SK-N-SH (cell line): ENCODE data around the gene EYA2. TPM values are rescaled to one million over a fixed set of nuclear protein-coding genes. Genes with fewer than 3 reads are reported as not detected.

Experiments
- CTCF ChIA-PET: fragments of 300-600, 350-600 bp; formaldehyde crosslinking; extraction: SDS; loops from one replicate; lab custom pipeline; 2021; lab: Yijun Ruan, JAX
- POLR2A ChIA-PET: fragments of 350-600 bp; sonication (Branson Sonifier 250); formaldehyde crosslinking; extraction: SDS; loops from one replicate; lab custom pipeline; 2020; ENCODE audit warnings: antibody characterized with exemption, inconsistent platforms; lab: Yijun Ruan, JAX
- DNase-seq: peaks from one replicate; pipeline ENCODE4 v3.0.0; 2012
- H2AFZ ChIP-seq: fragments of 200-600 bp; sonication (generic); 2 replicates; pipeline ENCODE4 v1.8.1; 2016; ENCODE audit warnings: antibody characterized with exemption, mild to moderate bottlenecking, low read depth
- H3F3A ChIP-seq: fragments of 200-600 bp; sonication (generic); replicated peaks from 2 replicates; pipeline ENCODE3; 2016; ENCODE audit warnings: antibody characterized with exemption, mild to moderate bottlenecking; ENCODE audit not compliant: insufficient read depth
- H3K27ac ChIP-seq, 2 experiments: fragments of 200-500 bp in 1 of 2; fragments of 200-600 bp in 1 of 2; sonication (Bioruptor generic) in 1 of 2; sonication (generic), shearing (Covaris generic) in 1 of 2; 2 replicates each; pipeline versions ENCODE4 v1.5.1 to v1.6.1; 2014 to 2016; ENCODE audit warnings: low read depth in 2 of 2, inconsistent platforms in 1 of 2, low read length in 1 of 2, mild to moderate bottlenecking in 1 of 2, mixed read lengths in 1 of 2
- H3K27me3 ChIP-seq: fragments of 200-600 bp; sonication (generic), shearing (Covaris generic); 2 replicates; pipeline ENCODE4 v1.6.1; 2016; ENCODE audit warnings: mixed run types; ENCODE audit not compliant: insufficient read depth
- H3K36me3 ChIP-seq, 2 experiments: fragments of 200-500 bp in 1 of 2; fragments of 200-600 bp in 1 of 2; sonication (Bioruptor generic) in 1 of 2; sonication (generic) in 1 of 2; replicated peaks in 1 of 2; 2 replicates each; pipeline versions ENCODE3 to v1.5.1; 2014 to 2016; ENCODE audit warnings: low read length in 1 of 2, mild to moderate bottlenecking in 1 of 2; ENCODE audit not compliant: insufficient read depth in 2 of 2, control insufficient read depth in 1 of 2
- H3K4me1 ChIP-seq, 2 experiments: fragments of 200-500 bp in 1 of 2; fragments of 200-600 bp in 1 of 2; sonication (Bioruptor generic) in 1 of 2; sonication (generic), shearing (Covaris generic) in 1 of 2; 2 replicates each; pipeline versions ENCODE4 v1.5.1 to v1.6.1; 2014 to 2016; ENCODE audit warnings: low read depth in 1 of 2, low read length in 1 of 2, mixed run types in 1 of 2; ENCODE audit not compliant: insufficient read depth in 2 of 2, control insufficient read depth in 1 of 2
- H3K4me2 ChIP-seq: fragments of 200-600 bp; sonication (generic), shearing (Covaris generic); 2 replicates; pipeline ENCODE4 v1.6.1; 2017; ENCODE audit warnings: mixed run types
- H3K4me3 ChIP-seq, 2 experiments: fragments of 200-500 bp in 1 of 2; fragments of 200-600 bp in 1 of 2; sonication (Bioruptor generic) in 1 of 2; sonication (generic), shearing (Covaris generic) in 1 of 2; 2 replicates each; pipeline versions ENCODE4 v1.5.1 to v1.8.1; 2014 to 2016; ENCODE audit warnings: low read depth in 2 of 2, inconsistent platforms in 1 of 2, low read length in 1 of 2, mild to moderate bottlenecking in 1 of 2, mixed read lengths in 1 of 2, moderate library complexity in 1 of 2
- H3K79me2 ChIP-seq: fragments of 200-600 bp; sonication (generic); 2 replicates; pipeline ENCODE4 v1.8.1; 2017; ENCODE audit warnings: mild to moderate bottlenecking; ENCODE audit not compliant: insufficient read depth
- H3K9ac ChIP-seq: fragments of 200-600 bp; sonication (generic); 2 replicates; pipeline ENCODE4 v1.6.1; 2017; ENCODE audit warnings: mixed run types
- H3K9me2 ChIP-seq: fragments of 200-600 bp; sonication (generic); 2 replicates; pipeline ENCODE4 v1.6.1; 2017; ENCODE audit warnings: mixed run types
- H3K9me3 ChIP-seq: fragments of 200-600 bp; sonication (generic); 2 replicates; pipeline ENCODE4 v1.6.1; 2017; ENCODE audit warnings: mixed run types, mild to moderate bottlenecking, moderate library complexity
- H4K20me1 ChIP-seq: fragments of 200-600 bp; sonication (generic); 2 replicates; pipeline ENCODE4 v1.6.1; 2017; ENCODE audit warnings: mild to moderate bottlenecking, mixed run types; ENCODE audit not compliant: insufficient read depth
- EP300 ChIP-seq, 2 experiments: IDR thresholded peaks; 2 replicates each; pipeline versions ENCODE4 v1.4.0 to v1.6.1; 2012; ENCODE audit warnings: borderline replicate concordance in 1 of 2, low read depth in 1 of 2, low read length in 1 of 2
- EZH2phosphoT487 ChIP-seq: fragments of 200-600 bp; sonication (generic); IDR thresholded peaks from 2 replicates; pipeline ENCODE4 v1.6.1; 2017; ENCODE audit warnings: low read depth, mixed run types, mild to moderate bottlenecking, antibody characterized with exemption, moderate library complexity, borderline replicate concordance
- FOSL2 ChIP-seq: IDR thresholded peaks from 2 replicates; pipeline ENCODE4 v1.4.0; 2012; ENCODE audit warnings: low read depth, mild to moderate bottlenecking, moderate library complexity, borderline replicate concordance
- FOXM1 ChIP-seq: IDR thresholded peaks from 2 replicates; pipeline ENCODE4 v1.4.0; 2012; ENCODE audit warnings: low read depth, mild to moderate bottlenecking
- GABPA ChIP-seq: IDR thresholded peaks from 2 replicates; pipeline ENCODE4 v1.4.0; 2012; ENCODE audit warnings: low read depth, mild to moderate bottlenecking
- JUND ChIP-seq: IDR thresholded peaks from 2 replicates; pipeline ENCODE4 v1.4.0; 2012
- NFIC ChIP-seq: IDR thresholded peaks from 2 replicates; pipeline ENCODE4 v1.4.0; 2012; ENCODE audit warnings: borderline replicate concordance
- NRF1 ChIP-seq: IDR thresholded peaks from 2 replicates; pipeline ENCODE4 v1.6.1; 2012; ENCODE audit warnings: low read depth, mild to moderate bottlenecking, low read length
- PBX3 ChIP-seq: IDR thresholded peaks from 2 replicates; pipeline ENCODE4; 2012
- POLR2AphosphoS5 ChIP-seq: IDR thresholded peaks from 2 replicates; pipeline ENCODE4 v1.6.1; 2012; ENCODE audit warnings: low read depth, low read length
- REST ChIP-seq: IDR thresholded peaks from 2 replicates; pipeline ENCODE4 v1.6.1; 2012; ENCODE audit warnings: mild to moderate bottlenecking, low read depth, low read length, moderate library complexity
- RXRA ChIP-seq: IDR thresholded peaks from 2 replicates; pipeline ENCODE4 v1.4.0; 2012; ENCODE audit warnings: low read depth, mild to moderate bottlenecking, borderline replicate concordance
- SIN3A ChIP-seq: IDR thresholded peaks from 2 replicates; pipeline ENCODE4 v1.6.1; 2012; ENCODE audit warnings: low read depth, mild to moderate bottlenecking, low read length, moderate library complexity, borderline replicate concordance
- TAF1 ChIP-seq: IDR thresholded peaks from 2 replicates; pipeline ENCODE4 v1.6.1; 2012; ENCODE audit warnings: low read depth, mild to moderate bottlenecking, low read length, moderate library complexity, borderline replicate concordance
- TCF12 ChIP-seq: IDR thresholded peaks from 2 replicates; pipeline ENCODE4 v1.4.0; 2012
- TEAD4 ChIP-seq: IDR thresholded peaks from 2 replicates; pipeline ENCODE4 v1.4.0; 2012; ENCODE audit warnings: mild to moderate bottlenecking, borderline replicate concordance; ENCODE audit not compliant: insufficient read depth
- USF2 ChIP-seq: fragments of 150-350 bp; IDR thresholded peaks from 2 replicates; pipeline ENCODE4 v1.6.1; 2017; ENCODE audit warnings: antibody characterized with exemption, low read length, low read depth, borderline replicate concordance
- WGBS: methylation state at CpG from one replicate; pipeline ENCODE4 v1.1.6; 2017; ENCODE audit warnings: low lambda C conversion rate; 5-methylcytosine and 5-hydroxymethylcytosine counted together
- polyA plus RNA-seq, 3 experiments: library from polyadenylated mRNA; depleted of rRNA; stranded (reverse); fragments of >200 nt; gene quantifications; 2 replicates each; pipeline ENCODE4 v1.2.3, GENCODE V29; 2012

Gene EYA2
- polyA plus RNA-seq, 1 of the 3 experiments (the other 2 are of a cell fraction) = 0.05 TPM

- no peaks in the 10 kb centered on the region for H3K79me2 ChIP-seq
- H3K27me3 ChIP-seq = no peaks in the 10 kb centered on the region
- no peak for TF ChIP-seq USF2
- peak; percentile 42; the same call in 1 of the 2 replicates for TF ChIP-seq FOSL2
- no peak for TF ChIP-seq EZH2phosphoT487
- TF ChIP-seq TCF12 = peak; percentile 61
- peak; percentile 31; the same call in 1 of the 2 replicates for TF ChIP-seq RXRA
- no peak for TF ChIP-seq POLR2AphosphoS5
- peak; percentile 63 for TF ChIP-seq PBX3
- TF ChIP-seq SIN3A = no peak
- TF ChIP-seq FOXM1 = no peak
- TF ChIP-seq JUND = peak; percentile 57
- H4K20me1 ChIP-seq = no peaks in the 10 kb centered on the region
- no peak overlapping the region for H2AFZ ChIP-seq
- H3K9ac ChIP-seq = no peak overlapping the region
- H3K4me2 ChIP-seq = no peak overlapping the region
- peak overlapping the region in 1 of 2 experiments; percentile 29; a peak in 1 of 4 replicates for H3K27ac ChIP-seq
- peaks cover 7% of the 10 kb centered on the region for H3F3A ChIP-seq
- DNase-seq = no peak
- ChIA-PET POLR2A (interaction anchor here (0.9 kb wide), 1 partner anchor 385 kb away, joined by 3 read pairs; no protein-coding TSS in a partner anchor), CTCF (interaction anchor here (0.9 to 1.4 kb wide), 2 partner anchors 14 to 379 kb away, joined by 4 to 6 read pairs; no protein-coding TSS in a partner anchor)
- H3K36me3 ChIP-seq = no peaks in the 10 kb centered on the region
- no peak overlapping the region for H3K4me3 ChIP-seq
- WGBS = 72% methylated on average over 4 of the region's 4 CpGs
- H3K4me1 ChIP-seq = peaks cover 0 to 18% of the 10 kb centered on the region in 2 experiments; a peak in 1 of 4 replicates
- H3K9me2 ChIP-seq = no peaks in the 10 kb centered on the region
- no peaks in the 10 kb centered on the region for H3K9me3 ChIP-seq
These were observed 242.7 kb downstream of the EYA2 start for GRCh38 chr20:47137231-47137870.

- H3K4me3 ChIP-seq = no peak overlapping the region
- H3K27ac ChIP-seq = no peak overlapping the region
- H3K9ac ChIP-seq = no peak overlapping the region
- no peaks in the 10 kb centered on the region for H3K9me2 ChIP-seq
- H3K4me1 ChIP-seq = peaks cover 6 to 8% of the 10 kb centered on the region in 2 experiments; a peak in 2 of 4 replicates
- no peak overlapping the region for H2AFZ ChIP-seq
- ChIA-PET POLR2A (no interaction called here), CTCF (interaction anchor here (1.1 to 1.5 kb wide), 3 partner anchors 25 to 388 kb away, joined by 3 to 4 read pairs (median 4); no protein-coding TSS in a partner anchor)
- H3F3A ChIP-seq = no peaks in the 10 kb centered on the region
- H3K4me2 ChIP-seq = no peak overlapping the region
- no peaks in the 10 kb centered on the region for H3K27me3 ChIP-seq
- no peak for DNase-seq
- H3K79me2 ChIP-seq = no peaks in the 10 kb centered on the region
- no peaks in the 10 kb centered on the region for H3K9me3 ChIP-seq
- no peaks in the 10 kb centered on the region for H4K20me1 ChIP-seq
- H3K36me3 ChIP-seq = no peaks in the 10 kb centered on the region
- 65% methylated on average over 5 of the region's 5 CpGs for WGBS
- no peak for TF ChIP-seq TAF1
- no peak for TF ChIP-seq PBX3
- TF ChIP-seq JUND = no peak
- no peak for TF ChIP-seq POLR2AphosphoS5
- no peak for TF ChIP-seq EP300 (IDR thresholded peaks at IDR 0.05; ENCODE audit: borderline replicate concordance in 1 of 2, low read depth in 1 of 2, low read length in 1 of 2)
- no peak for TF ChIP-seq GABPA
- TF ChIP-seq TCF12 = no peak
- no peak for TF ChIP-seq NRF1
- no peak for TF ChIP-seq EZH2phosphoT487
- TF ChIP-seq RXRA = no peak
- TF ChIP-seq TEAD4 = no peak
- no peak for TF ChIP-seq NFIC
- no peak for TF ChIP-seq REST
These were observed 245.4 kb downstream of the EYA2 start for GRCh38 chr20:47139934-47140535.
